Tibial nerve (tissue), 3 donors: ENCODE data around the gene FAM180A.
"Not testable (repeated sequence)": the region's sequence is repeated elsewhere in the genome, so short reads cannot be mapped to it uniquely, and the experiment has no call there.

Experiments used
- POLR2A ChIP-seq, 2 donors: fragments of 450-650 bp; IDR thresholded peaks; one replicate each; pipeline ENCODE4 v1.6.1; 2017; ENCODE audit warnings: antibody characterized with exemption in 2 of 2, mild to moderate bottlenecking in 2 of 2, moderate library complexity in 2 of 2
- TF ChIP-seq, protein P1 (sequence below), 5 experiments: fragments of 200-600 bp in 3 of 5; fragments of 450-650 bp in 2 of 5; sonication (generic) in 3 of 5; IDR thresholded peaks; one replicate each; pipeline ENCODE4 v1.5.1; 2016 to 2019; ENCODE audit warnings: antibody characterized with exemption in 5 of 5, mild to moderate bottlenecking in 3 of 5, moderate library complexity in 2 of 5

DNA sequence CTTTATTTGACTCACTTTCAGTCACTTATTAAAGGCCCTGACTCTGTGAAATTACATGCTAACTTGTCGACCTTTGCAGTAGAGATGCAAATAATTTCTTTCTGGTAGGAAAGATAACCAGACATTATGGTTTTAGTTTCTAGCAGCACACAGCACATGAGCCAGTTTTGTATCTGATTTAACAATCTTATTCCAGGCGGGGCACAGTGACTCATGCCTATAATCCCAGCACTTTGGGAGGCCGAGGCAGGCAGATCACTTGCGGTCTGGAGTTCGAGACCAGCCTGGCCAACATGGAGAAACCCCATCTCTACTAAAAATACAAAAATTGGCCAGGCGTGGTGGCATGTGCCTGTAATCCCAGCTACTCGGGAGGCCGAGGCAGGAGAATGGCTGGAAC, 27.3 kb upstream of the FAM180A start:
- TF ChIP-seq, protein P1, sequence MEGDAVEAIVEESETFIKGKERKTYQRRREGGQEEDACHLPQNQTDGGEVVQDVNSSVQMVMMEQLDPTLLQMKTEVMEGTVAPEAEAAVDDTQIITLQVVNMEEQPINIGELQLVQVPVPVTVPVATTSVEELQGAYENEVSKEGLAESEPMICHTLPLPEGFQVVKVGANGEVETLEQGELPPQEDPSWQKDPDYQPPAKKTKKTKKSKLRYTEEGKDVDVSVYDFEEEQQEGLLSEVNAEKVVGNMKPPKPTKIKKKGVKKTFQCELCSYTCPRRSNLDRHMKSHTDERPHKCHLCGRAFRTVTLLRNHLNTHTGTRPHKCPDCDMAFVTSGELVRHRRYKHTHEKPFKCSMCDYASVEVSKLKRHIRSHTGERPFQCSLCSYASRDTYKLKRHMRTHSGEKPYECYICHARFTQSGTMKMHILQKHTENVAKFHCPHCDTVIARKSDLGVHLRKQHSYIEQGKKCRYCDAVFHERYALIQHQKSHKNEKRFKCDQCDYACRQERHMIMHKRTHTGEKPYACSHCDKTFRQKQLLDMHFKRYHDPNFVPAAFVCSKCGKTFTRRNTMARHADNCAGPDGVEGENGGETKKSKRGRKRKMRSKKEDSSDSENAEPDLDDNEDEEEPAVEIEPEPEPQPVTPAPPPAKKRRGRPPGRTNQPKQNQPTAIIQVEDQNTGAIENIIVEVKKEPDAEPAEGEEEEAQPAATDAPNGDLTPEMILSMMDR (IDR thresholded peaks at IDR 0.05), result not testable (repeated sequence)
- TF ChIP-seq POLR2A (IDR thresholded peaks at IDR 0.05), result not testable (repeated sequence)
